SK-N-SH (cell line): ENCODE results near the gene NR2F6. TPM values are rescaled to one million over a fixed set of nuclear protein-coding genes. Genes with fewer than 3 reads are reported as not detected.

Source experiments
- CTCF ChIA-PET: fragments of 300-600, 350-600 bp; formaldehyde crosslinking; extraction: SDS; loops from one replicate; lab custom pipeline; 2021; lab: Yijun Ruan, JAX
- POLR2A ChIA-PET: fragments of 350-600 bp; sonication (Branson Sonifier 250); formaldehyde crosslinking; extraction: SDS; loops from one replicate; lab custom pipeline; 2020; ENCODE audit warnings: antibody characterized with exemption, inconsistent platforms; lab: Yijun Ruan, JAX
- DNase-seq: peaks from one replicate; pipeline ENCODE4 v3.0.0; 2012
- H2AFZ ChIP-seq: fragments of 200-600 bp; sonication (generic); 2 replicates; pipeline ENCODE4 v1.8.1; 2016; ENCODE audit warnings: antibody characterized with exemption, mild to moderate bottlenecking, low read depth
- H3F3A ChIP-seq: fragments of 200-600 bp; sonication (generic); replicated peaks from 2 replicates; pipeline ENCODE3; 2016; ENCODE audit warnings: antibody characterized with exemption, mild to moderate bottlenecking; ENCODE audit not compliant: insufficient read depth
- H3K27ac ChIP-seq, 2 experiments: fragments of 200-500 bp in 1 of 2; fragments of 200-600 bp in 1 of 2; sonication (Bioruptor generic) in 1 of 2; sonication (generic), shearing (Covaris generic) in 1 of 2; 2 replicates each; pipeline versions ENCODE4 v1.5.1 to v1.6.1; 2014 to 2016; ENCODE audit warnings: low read depth in 2 of 2, inconsistent platforms in 1 of 2, low read length in 1 of 2, mild to moderate bottlenecking in 1 of 2, mixed read lengths in 1 of 2
- H3K27me3 ChIP-seq: fragments of 200-600 bp; sonication (generic), shearing (Covaris generic); 2 replicates; pipeline ENCODE4 v1.6.1; 2016; ENCODE audit warnings: mixed run types; ENCODE audit not compliant: insufficient read depth
- H3K36me3 ChIP-seq, 2 experiments: fragments of 200-500 bp in 1 of 2; fragments of 200-600 bp in 1 of 2; sonication (Bioruptor generic) in 1 of 2; sonication (generic) in 1 of 2; replicated peaks in 1 of 2; 2 replicates each; pipeline versions ENCODE3 to v1.5.1; 2014 to 2016; ENCODE audit warnings: low read length in 1 of 2, mild to moderate bottlenecking in 1 of 2; ENCODE audit not compliant: insufficient read depth in 2 of 2, control insufficient read depth in 1 of 2
- H3K4me1 ChIP-seq, 2 experiments: fragments of 200-500 bp in 1 of 2; fragments of 200-600 bp in 1 of 2; sonication (Bioruptor generic) in 1 of 2; sonication (generic), shearing (Covaris generic) in 1 of 2; 2 replicates each; pipeline versions ENCODE4 v1.5.1 to v1.6.1; 2014 to 2016; ENCODE audit warnings: low read depth in 1 of 2, low read length in 1 of 2, mixed run types in 1 of 2; ENCODE audit not compliant: insufficient read depth in 2 of 2, control insufficient read depth in 1 of 2
- H3K4me2 ChIP-seq: fragments of 200-600 bp; sonication (generic), shearing (Covaris generic); 2 replicates; pipeline ENCODE4 v1.6.1; 2017; ENCODE audit warnings: mixed run types
- H3K4me3 ChIP-seq, 2 experiments: fragments of 200-500 bp in 1 of 2; fragments of 200-600 bp in 1 of 2; sonication (Bioruptor generic) in 1 of 2; sonication (generic), shearing (Covaris generic) in 1 of 2; 2 replicates each; pipeline versions ENCODE4 v1.5.1 to v1.8.1; 2014 to 2016; ENCODE audit warnings: low read depth in 2 of 2, inconsistent platforms in 1 of 2, low read length in 1 of 2, mild to moderate bottlenecking in 1 of 2, mixed read lengths in 1 of 2, moderate library complexity in 1 of 2
- H3K79me2 ChIP-seq: fragments of 200-600 bp; sonication (generic); 2 replicates; pipeline ENCODE4 v1.8.1; 2017; ENCODE audit warnings: mild to moderate bottlenecking; ENCODE audit not compliant: insufficient read depth
- H3K9ac ChIP-seq: fragments of 200-600 bp; sonication (generic); 2 replicates; pipeline ENCODE4 v1.6.1; 2017; ENCODE audit warnings: mixed run types
- H3K9me2 ChIP-seq: fragments of 200-600 bp; sonication (generic); 2 replicates; pipeline ENCODE4 v1.6.1; 2017; ENCODE audit warnings: mixed run types
- H3K9me3 ChIP-seq: fragments of 200-600 bp; sonication (generic); 2 replicates; pipeline ENCODE4 v1.6.1; 2017; ENCODE audit warnings: mixed run types, mild to moderate bottlenecking, moderate library complexity
- H4K20me1 ChIP-seq: fragments of 200-600 bp; sonication (generic); 2 replicates; pipeline ENCODE4 v1.6.1; 2017; ENCODE audit warnings: mild to moderate bottlenecking, mixed run types; ENCODE audit not compliant: insufficient read depth
- ELF1 ChIP-seq: IDR thresholded peaks from 2 replicates; pipeline ENCODE4 v1.4.0; 2012
- EP300 ChIP-seq, 2 experiments: IDR thresholded peaks; 2 replicates each; pipeline versions ENCODE4 v1.4.0 to v1.6.1; 2012; ENCODE audit warnings: borderline replicate concordance in 1 of 2, low read depth in 1 of 2, low read length in 1 of 2
- EZH2phosphoT487 ChIP-seq: fragments of 200-600 bp; sonication (generic); IDR thresholded peaks from 2 replicates; pipeline ENCODE4 v1.6.1; 2017; ENCODE audit warnings: low read depth, mixed run types, mild to moderate bottlenecking, antibody characterized with exemption, moderate library complexity, borderline replicate concordance
- FOSL2 ChIP-seq: IDR thresholded peaks from 2 replicates; pipeline ENCODE4 v1.4.0; 2012; ENCODE audit warnings: low read depth, mild to moderate bottlenecking, moderate library complexity, borderline replicate concordance
- FOXJ3 ChIP-seq: sonication (generic); formaldehyde crosslinking; IDR thresholded peaks from 2 replicates; pipeline ENCODE4 v1.5.1; 2020; ENCODE audit warnings: mild to moderate bottlenecking, missing genetic modification reagents
- FOXM1 ChIP-seq: IDR thresholded peaks from 2 replicates; pipeline ENCODE4 v1.4.0; 2012; ENCODE audit warnings: low read depth, mild to moderate bottlenecking
- GABPA ChIP-seq: IDR thresholded peaks from 2 replicates; pipeline ENCODE4 v1.4.0; 2012; ENCODE audit warnings: low read depth, mild to moderate bottlenecking
- GATA2 ChIP-seq: sonication (generic); formaldehyde crosslinking; IDR thresholded peaks from 2 replicates; pipeline ENCODE4 v1.5.0; 2020; ENCODE audit warnings: mild to moderate bottlenecking, missing genetic modification reagents
- JUND ChIP-seq: IDR thresholded peaks from 2 replicates; pipeline ENCODE4 v1.4.0; 2012
- NFIC ChIP-seq: IDR thresholded peaks from 2 replicates; pipeline ENCODE4 v1.4.0; 2012; ENCODE audit warnings: borderline replicate concordance
- NRF1 ChIP-seq: IDR thresholded peaks from 2 replicates; pipeline ENCODE4 v1.6.1; 2012; ENCODE audit warnings: low read depth, mild to moderate bottlenecking, low read length
- RCOR1 ChIP-seq: fragments of 150-350 bp; IDR thresholded peaks from 2 replicates; pipeline ENCODE4 v1.6.1; 2017; ENCODE audit warnings: antibody characterized with exemption, low read length
- RFX5 ChIP-seq: IDR thresholded peaks from 2 replicates; pipeline ENCODE4 v1.6.1; 2012; ENCODE audit warnings: mild to moderate bottlenecking, improper control_type of control experiment, low read length
- RXRA ChIP-seq: IDR thresholded peaks from 2 replicates; pipeline ENCODE4 v1.4.0; 2012; ENCODE audit warnings: low read depth, mild to moderate bottlenecking, borderline replicate concordance
- SIN3A ChIP-seq: IDR thresholded peaks from 2 replicates; pipeline ENCODE4 v1.6.1; 2012; ENCODE audit warnings: low read depth, mild to moderate bottlenecking, low read length, moderate library complexity, borderline replicate concordance
- SMC3 ChIP-seq: IDR thresholded peaks from 2 replicates; pipeline ENCODE4 v1.6.1; 2012; ENCODE audit warnings: low read depth, low read length, improper control_type of control experiment
- TAF1 ChIP-seq: IDR thresholded peaks from 2 replicates; pipeline ENCODE4 v1.6.1; 2012; ENCODE audit warnings: low read depth, mild to moderate bottlenecking, low read length, moderate library complexity, borderline replicate concordance
- TCF12 ChIP-seq: IDR thresholded peaks from 2 replicates; pipeline ENCODE4 v1.4.0; 2012
- TEAD4 ChIP-seq: IDR thresholded peaks from 2 replicates; pipeline ENCODE4 v1.4.0; 2012; ENCODE audit warnings: mild to moderate bottlenecking, borderline replicate concordance; ENCODE audit not compliant: insufficient read depth
- ZBTB33 ChIP-seq: IDR thresholded peaks from 2 replicates; pipeline ENCODE4 v1.4.0; 2012; ENCODE audit warnings: low read depth, borderline replicate concordance
- WGBS: methylation state at CpG from one replicate; pipeline ENCODE4 v1.1.6; 2017; ENCODE audit warnings: low lambda C conversion rate; 5-methylcytosine and 5-hydroxymethylcytosine counted together
- polyA plus RNA-seq, 3 experiments: library from polyadenylated mRNA; depleted of rRNA; stranded (reverse); fragments of >200 nt; gene quantifications; 2 replicates each; pipeline ENCODE4 v1.2.3, GENCODE V29; 2012

NR2F6 gene
- polyA plus RNA-seq, 1 of the 3 experiments (the other 2 are of a cell fraction), result 37.3 TPM

DNA sequence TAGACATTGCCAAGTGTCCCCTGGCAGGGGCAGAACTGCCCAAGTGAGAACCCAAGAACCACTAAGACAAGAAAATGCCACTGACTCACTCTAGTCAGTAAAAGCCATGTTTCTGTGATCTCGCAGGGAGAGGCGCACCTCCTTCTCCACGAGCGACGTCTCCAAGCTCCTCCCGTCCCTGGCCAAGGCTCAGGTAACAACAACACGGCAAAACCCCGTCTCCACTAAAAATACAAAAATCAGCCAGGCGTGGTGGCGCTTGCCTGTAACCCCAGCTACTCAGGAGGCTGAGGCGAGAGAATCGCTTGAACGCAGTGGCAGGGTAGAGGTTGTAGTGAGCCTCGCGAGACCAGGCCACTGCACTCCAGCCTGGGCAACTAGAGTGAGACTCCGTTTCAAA, 48.1 kb downstream of the NR2F6 start:
- Histone ChIP-seq H3K79me2 (no peaks in the 10 kb centered on the region), H4K20me1 (no peaks in the 10 kb centered on the region), H3K9me2 (no peaks in the 10 kb centered on the region), H3K9me3 (no peaks in the 10 kb centered on the region), H3K4me2 (no peak overlapping the region), H3F3A (no peaks in the 10 kb centered on the region), H3K9ac (no peak overlapping the region), H3K4me1 (no peaks in the 10 kb centered on the region), H3K27ac (no peak overlapping the region), H3K4me3 (no peak overlapping the region), H2AFZ (no peak overlapping the region), H3K27me3 (no peaks in the 10 kb centered on the region), H3K36me3 (peaks cover 18 to 49% of the 10 kb centered on the region in 2 experiments)
- ChIA-PET POLR2A (no interaction called here), CTCF (no interaction called here)
- DNase-seq, result no peak
- WGBS, result 95% methylated on average over 16 of the region's 16 CpGs
- TF ChIP-seq EP300 (IDR thresholded peaks at IDR 0.05; ENCODE audit: borderline replicate concordance in 1 of 2, low read depth in 1 of 2, low read length in 1 of 2) (no peak), GATA2 (CRISPR knock-in tag) (no peak), SMC3 (no peak)

DNA sequence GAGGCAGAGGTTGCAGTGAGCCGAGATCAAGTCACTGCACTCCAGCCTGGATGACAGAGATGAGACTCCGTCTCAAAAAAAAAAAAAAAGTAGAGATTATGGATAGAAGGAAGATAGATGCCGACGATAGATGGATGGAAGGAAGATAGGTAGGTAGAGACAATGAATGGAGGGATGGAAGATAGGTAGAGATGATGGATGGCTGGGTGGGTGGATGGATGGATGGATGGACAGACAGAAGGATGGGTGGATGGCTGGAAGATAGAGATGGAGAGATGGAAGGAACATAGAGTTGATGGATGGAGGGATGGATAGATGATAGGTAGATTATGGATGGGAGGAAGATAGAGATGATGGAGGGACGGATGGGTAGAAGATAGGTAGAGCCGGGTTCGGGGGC, 49.1 kb downstream of the NR2F6 start:
- Histone ChIP-seq H3K9me2 (no peaks in the 10 kb centered on the region), H3K36me3 (peaks cover 18 to 45% of the 10 kb centered on the region in 2 experiments), H3F3A (no peaks in the 10 kb centered on the region), H3K27ac (no peak overlapping the region), H2AFZ (no peak overlapping the region), H3K9ac (no peak overlapping the region), H4K20me1 (no peaks in the 10 kb centered on the region), H3K9me3 (no peaks in the 10 kb centered on the region), H3K27me3 (no peaks in the 10 kb centered on the region), H3K79me2 (no peaks in the 10 kb centered on the region), H3K4me1 (no peaks in the 10 kb centered on the region), H3K4me3 (no peak overlapping the region), H3K4me2 (no peak overlapping the region)
- DNase-seq, result no peak
- ChIA-PET POLR2A (no interaction called here), CTCF (no interaction called here)
- WGBS, result 99% methylated on average over 7 of the region's 7 CpGs
- TF ChIP-seq NFIC (no peak), RXRA (no peak), FOXM1 (no peak), JUND (no peak), EZH2phosphoT487 (no peak), ELF1 (no peak), TEAD4 (no peak)

DNA sequence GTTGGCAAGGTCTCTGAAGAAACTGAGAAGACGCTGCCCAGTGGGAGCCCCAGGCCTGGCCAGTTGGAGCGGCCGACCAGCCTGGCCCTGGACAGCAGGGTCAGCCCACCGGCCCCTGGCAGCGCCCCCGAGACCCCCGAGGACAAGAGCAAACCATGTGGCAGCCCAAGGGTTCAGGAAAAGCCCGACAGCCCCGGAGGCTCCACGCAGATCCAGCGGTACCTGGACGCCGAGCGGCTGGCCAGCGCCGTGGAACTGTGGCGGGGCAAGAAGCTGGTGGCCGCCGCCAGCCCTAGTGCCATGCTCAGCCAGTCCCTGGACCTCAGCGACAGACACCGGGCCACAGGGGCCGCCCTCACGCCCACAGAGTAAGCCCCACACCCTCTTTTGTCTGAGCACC, 50.6 kb downstream of the NR2F6 start:
- H3K9me2 ChIP-seq, result no peaks in the 10 kb centered on the region
- no peak overlapping the region for H3K27ac ChIP-seq
- no peaks in the 10 kb centered on the region for H3K79me2 ChIP-seq
- no peak for DNase-seq
- H3K9me3 ChIP-seq, result no peaks in the 10 kb centered on the region
- no peaks in the 10 kb centered on the region for H3K4me1 ChIP-seq
- POLR2A ChIA-PET, result no interaction called here
- WGBS, result 96% methylated on average over 6 of the region's 23 CpGs
- no peak overlapping the region for H3K4me3 ChIP-seq
- CTCF ChIA-PET, result interaction anchor here (0.8 kb wide), 1 partner anchor 11 kb away, joined by 3 read pairs; no protein-coding TSS in a partner anchor
- no peaks in the 10 kb centered on the region for H3F3A ChIP-seq
- TF ChIP-seq TAF1 (no peak), ZBTB33 (no peak), NFIC (no peak), TCF12 (no peak), ELF1 (no peak), EP300 (IDR thresholded peaks at IDR 0.05; ENCODE audit: borderline replicate concordance in 1 of 2, low read depth in 1 of 2, low read length in 1 of 2) (no peak), NRF1 (no peak), RCOR1 (no peak), RFX5 (no peak), FOSL2 (no peak), SIN3A (no peak), FOXJ3 (CRISPR knock-in tag) (no peak), GABPA (no peak)
- no peak overlapping the region for H3K9ac ChIP-seq
- no peaks in the 10 kb centered on the region for H3K27me3 ChIP-seq
- no peaks in the 10 kb centered on the region for H4K20me1 ChIP-seq
- H3K4me2 ChIP-seq, result no peak overlapping the region
- no peak overlapping the region for H2AFZ ChIP-seq
- H3K36me3 ChIP-seq, result peaks cover 10 to 39% of the 10 kb centered on the region in 2 experiments
